ENCODE data around the gene EML6. TPM values are rescaled to one million over a fixed set of nuclear protein-coding genes. Genes with fewer than 3 reads are reported as not detected.

EML6 gene
- polyA plus RNA-seq, 4 donors: 0.54 to 6.3 (median 1.1) TPM

DNA sequence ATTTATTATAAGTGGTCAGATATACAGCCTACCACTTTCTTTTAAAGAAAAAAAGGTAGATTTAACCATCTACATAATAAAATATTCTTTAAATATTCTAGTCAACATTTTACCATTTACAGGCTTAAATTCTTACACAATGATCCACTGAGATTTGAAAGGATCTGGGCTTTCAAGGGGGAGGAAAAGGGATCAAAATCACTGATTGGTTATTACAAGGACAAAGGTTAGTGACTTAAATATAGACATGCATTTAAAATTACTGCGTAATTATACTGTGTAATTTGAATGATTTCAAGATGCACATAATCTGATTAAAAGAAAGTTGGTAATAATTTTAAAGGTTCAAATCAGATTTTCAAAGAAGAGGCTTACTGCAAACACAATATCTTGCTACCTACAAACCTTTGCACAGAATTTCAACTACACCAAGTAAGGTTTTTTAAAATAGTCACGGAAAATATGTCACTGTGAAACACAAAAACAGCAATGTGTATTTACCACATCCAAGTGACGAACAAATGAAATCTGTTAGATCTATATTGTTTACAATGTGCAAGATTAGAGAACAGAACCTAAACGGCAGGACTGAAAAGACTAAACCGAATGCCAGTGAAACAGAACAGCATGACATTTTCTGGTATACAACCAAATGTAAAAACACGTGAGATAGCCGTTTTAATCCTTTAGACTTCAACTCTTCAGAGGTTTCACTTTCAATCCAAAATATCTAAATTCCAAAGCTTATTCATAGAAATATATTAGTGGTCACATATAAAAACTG, 286.0 kb downstream of the EML6 start:
- Histone ChIP-seq H3K9me3 (ENCODE audit: control insufficient read depth in 2 of 2, insufficient read depth in 1 of 2, low read depth in 1 of 2, low read length in 1 of 2) (no peaks in the 10 kb centered on the region), H3K27ac (ENCODE audit: low read depth in 1 of 3, low read length in 2 of 3) (peak overlapping the region; percentile 54 to 82 (median 81)), H3K36me3 (ENCODE audit: control insufficient read depth in 3 of 3, insufficient read depth in 2 of 3, low read depth in 1 of 3, low read length in 3 of 3) (no peaks in the 10 kb centered on the region), H3K4me1 (ENCODE audit: control insufficient read depth in 3 of 3, insufficient read depth in 2 of 3, low read depth in 1 of 3, low read length in 2 of 3) (peaks cover 1 to 41% (median 17%) of the 10 kb centered on the region in 3 donors), H3K27me3 (ENCODE audit: control insufficient read depth in 3 of 3, insufficient read depth in 3 of 3, low read length in 3 of 3) (no peaks in the 10 kb centered on the region), H3K4me3 (ENCODE audit: low read depth in 1 of 3, low read length in 3 of 3) (peak overlapping the region in 2 of 3 donors; percentile 41 to 50)
- FAIRE-seq (no peak), DNase-seq (peak; percentile 44 to 57)
- 6 to 15% (median 11%) methylated on average over 7 of the region's 7 CpGs for WGBS, 3 donors

DNA sequence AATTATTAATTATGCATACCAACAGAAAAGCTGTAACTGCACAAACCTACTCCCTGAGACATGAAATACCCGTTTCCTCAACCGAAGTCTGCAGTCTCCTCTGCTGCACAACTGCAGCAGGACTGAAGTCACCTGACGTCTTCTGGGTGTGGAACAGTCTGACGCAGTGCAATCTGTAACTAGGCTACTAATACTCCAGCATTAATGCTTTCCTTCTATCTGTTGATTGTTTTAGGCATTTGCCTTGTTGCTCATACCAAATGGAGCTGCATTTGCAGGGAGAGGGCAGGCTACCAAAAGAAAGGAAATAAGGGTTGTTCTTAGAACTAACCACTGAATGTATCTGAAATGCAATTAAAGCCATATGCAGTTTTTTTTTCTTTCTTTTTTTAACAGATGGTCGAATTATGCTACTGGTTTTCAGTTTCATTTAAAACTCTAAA, 286.7 kb downstream of the EML6 start:
- DNase-seq (peak; percentile 93), FAIRE-seq (no peak)
- Histone ChIP-seq H3K36me3 (ENCODE audit: control insufficient read depth in 3 of 3, insufficient read depth in 2 of 3, low read depth in 1 of 3, low read length in 3 of 3) (no peaks in the 10 kb centered on the region), H3K4me1 (ENCODE audit: control insufficient read depth in 3 of 3, insufficient read depth in 2 of 3, low read depth in 1 of 3, low read length in 2 of 3) (peaks cover 0 to 36% (median 17%) of the 10 kb centered on the region in 3 donors), H3K4me3 (ENCODE audit: low read depth in 1 of 3, low read length in 3 of 3) (peak overlapping the region in 2 of 3 donors; percentile 41 to 50), H3K27ac (ENCODE audit: low read depth in 1 of 3, low read length in 2 of 3) (peak overlapping the region; percentile 80 to 82 (median 81)), H3K27me3 (ENCODE audit: control insufficient read depth in 3 of 3, insufficient read depth in 3 of 3, low read length in 3 of 3) (no peaks in the 10 kb centered on the region), H3K9me3 (ENCODE audit: control insufficient read depth in 2 of 2, insufficient read depth in 1 of 2, low read depth in 1 of 2, low read length in 1 of 2) (no peaks in the 10 kb centered on the region)
- WGBS, 3 donors: 1 to 3% (median 2%) methylated on average over 5 of the region's 5 CpGs

DNA sequence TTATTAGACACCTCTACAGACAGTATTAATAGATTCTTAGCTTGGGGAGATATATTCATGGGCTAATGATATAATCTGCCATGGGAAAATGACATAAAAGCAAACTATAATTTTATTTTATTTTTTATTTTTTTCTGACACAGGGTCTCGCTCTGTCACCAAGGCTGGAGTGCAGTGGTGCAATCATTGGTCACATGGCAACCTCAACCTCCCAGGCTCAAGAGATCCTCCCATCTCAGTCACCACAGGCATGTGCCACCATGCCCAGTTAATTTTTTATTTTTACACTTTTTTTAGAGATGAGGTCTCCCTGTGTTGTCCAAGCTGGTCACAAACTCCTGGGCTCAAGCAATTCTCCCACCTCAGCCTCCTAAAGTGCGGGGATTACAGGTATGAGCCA, 287.5 kb downstream of the EML6 start:
- H3K36me3 ChIP-seq (ENCODE audit: control insufficient read depth in 3 of 3, insufficient read depth in 2 of 3, low read depth in 1 of 3, low read length in 3 of 3): no peaks in the 10 kb centered on the region
- peak overlapping the region in 1 of 3 donors; percentile 82 for H3K27ac ChIP-seq (ENCODE audit: low read depth in 1 of 3, low read length in 2 of 3)
- DNase-seq: peak in 1 of 2 donors; percentile 59
- H3K4me3 ChIP-seq (ENCODE audit: low read depth in 1 of 3, low read length in 3 of 3): no peak overlapping the region
- no peak for FAIRE-seq
- no peaks in the 10 kb centered on the region for H3K27me3 ChIP-seq (ENCODE audit: control insufficient read depth in 3 of 3, insufficient read depth in 3 of 3, low read length in 3 of 3)
- H3K9me3 ChIP-seq (ENCODE audit: control insufficient read depth in 2 of 2, insufficient read depth in 1 of 2, low read depth in 1 of 2, low read length in 1 of 2): no peaks in the 10 kb centered on the region
- peaks cover 0 to 35% (median 17%) of the 10 kb centered on the region in 3 donors for H3K4me1 ChIP-seq (ENCODE audit: control insufficient read depth in 3 of 3, insufficient read depth in 2 of 3, low read depth in 1 of 3, low read length in 2 of 3)
- 78 to 93% (median 86%) methylated on average over 2 of the region's 2 CpGs for WGBS, 3 donors

DNA sequence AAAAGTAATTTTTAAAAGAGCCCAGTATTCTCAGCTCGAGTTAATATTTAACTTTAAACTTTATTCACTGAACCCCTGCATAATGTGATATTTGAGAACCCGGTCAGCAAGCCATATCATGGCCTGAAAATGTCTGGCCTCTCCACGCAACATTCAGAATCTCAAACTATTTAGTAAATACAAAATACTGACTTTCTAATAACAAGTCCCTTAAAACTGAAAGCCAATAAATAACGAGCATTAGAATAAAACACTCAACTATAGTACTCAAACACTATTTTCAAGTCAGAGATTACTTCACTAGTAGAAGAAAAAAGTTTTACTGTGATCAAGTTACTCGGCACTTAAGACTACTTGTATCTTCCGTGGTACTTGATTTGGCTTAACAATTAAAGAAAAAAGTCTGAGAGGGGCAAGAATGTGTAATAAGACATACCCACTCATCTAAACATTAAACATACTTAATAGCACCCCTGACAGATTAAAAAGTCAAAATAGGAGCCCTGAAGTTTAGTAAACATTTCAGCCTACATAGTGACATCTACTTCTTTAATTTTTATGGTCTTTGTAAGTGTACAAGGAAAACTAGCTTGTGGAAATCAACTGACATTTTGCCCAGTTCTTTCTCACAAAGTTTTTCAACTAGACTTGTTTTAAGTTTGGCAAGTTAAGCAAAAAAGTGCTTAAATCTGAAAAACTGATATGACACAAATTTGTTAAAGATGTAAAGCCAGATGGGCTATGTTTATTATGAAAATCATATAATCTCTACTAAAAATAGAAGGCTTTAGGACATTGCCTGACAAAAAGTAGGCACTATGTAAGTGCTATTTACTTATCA, 288.6 kb downstream of the EML6 start:
- H3K36me3 ChIP-seq (ENCODE audit: control insufficient read depth in 3 of 3, insufficient read depth in 2 of 3, low read depth in 1 of 3, low read length in 3 of 3): no peaks in the 10 kb centered on the region
- peak overlapping the region in 2 of 3 donors; percentile 48 to 82 for H3K27ac ChIP-seq (ENCODE audit: low read depth in 1 of 3, low read length in 2 of 3)
- DNase-seq: peak in 1 of 2 donors; percentile 60
- H3K4me1 ChIP-seq (ENCODE audit: control insufficient read depth in 3 of 3, insufficient read depth in 2 of 3, low read depth in 1 of 3, low read length in 2 of 3): peaks cover 0 to 29% (median 13%) of the 10 kb centered on the region in 3 donors
- WGBS, 3 donors: 8 to 36% (median 23%) methylated on average over 6 of the region's 6 CpGs
- H3K9me3 ChIP-seq (ENCODE audit: control insufficient read depth in 2 of 2, insufficient read depth in 1 of 2, low read depth in 1 of 2, low read length in 1 of 2): no peaks in the 10 kb centered on the region
- no peaks in the 10 kb centered on the region for H3K27me3 ChIP-seq (ENCODE audit: control insufficient read depth in 3 of 3, insufficient read depth in 3 of 3, low read length in 3 of 3)
- H3K4me3 ChIP-seq (ENCODE audit: low read depth in 1 of 3, low read length in 3 of 3): no peak overlapping the region
- no peak for FAIRE-seq

DNA sequence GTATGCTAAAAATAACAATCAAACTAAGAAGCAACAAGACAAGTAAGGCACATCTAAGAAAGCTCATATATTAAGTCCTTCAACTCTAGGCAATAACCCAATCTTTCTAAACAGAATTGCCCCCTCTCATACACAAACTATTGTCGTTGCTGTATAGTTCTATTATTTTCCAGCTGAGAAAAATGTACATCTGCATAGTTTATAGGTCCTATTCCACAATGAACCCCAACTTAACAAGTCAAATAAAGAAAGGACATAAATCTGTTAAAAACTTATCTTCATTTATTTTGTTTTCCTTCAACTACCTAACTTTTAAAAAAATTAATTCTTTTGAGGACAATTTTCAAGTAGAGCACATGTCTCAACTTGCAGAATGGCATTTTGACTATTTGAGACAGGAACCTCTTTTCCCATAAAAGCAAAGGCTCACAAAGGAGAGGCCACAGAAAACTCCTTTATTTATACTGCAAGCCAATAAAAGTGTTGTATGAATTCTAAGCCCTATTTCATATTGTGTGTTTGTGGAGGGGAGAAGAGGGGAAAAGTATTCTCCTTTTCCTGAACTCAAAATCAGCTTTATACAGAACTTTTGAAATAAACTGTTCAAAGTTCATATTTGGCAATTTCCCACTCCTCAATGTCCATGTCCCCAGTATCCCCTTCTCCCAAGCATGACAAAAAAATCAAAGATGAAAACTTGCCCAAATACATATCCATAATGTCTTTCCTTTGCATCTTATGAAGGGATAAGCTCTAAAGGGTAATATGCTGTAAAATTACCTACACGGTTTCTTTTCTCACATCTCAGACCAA, 289.4 kb downstream of the EML6 start:
- no peaks in the 10 kb centered on the region for H3K9me3 ChIP-seq (ENCODE audit: control insufficient read depth in 2 of 2, insufficient read depth in 1 of 2, low read depth in 1 of 2, low read length in 1 of 2)
- H3K27ac ChIP-seq (ENCODE audit: low read depth in 1 of 3, low read length in 2 of 3): peak overlapping the region in 1 of 3 donors; percentile 82
- no peak for FAIRE-seq
- H3K27me3 ChIP-seq (ENCODE audit: control insufficient read depth in 3 of 3, insufficient read depth in 3 of 3, low read length in 3 of 3): no peaks in the 10 kb centered on the region
- WGBS, 3 donors: 32 to 61% (median 51%) methylated on average over 2 of the region's 2 CpGs
- H3K4me1 ChIP-seq (ENCODE audit: control insufficient read depth in 3 of 3, insufficient read depth in 2 of 3, low read depth in 1 of 3, low read length in 2 of 3): peaks cover 0 to 23% (median 10%) of the 10 kb centered on the region in 3 donors
- no peak overlapping the region for H3K4me3 ChIP-seq (ENCODE audit: low read depth in 1 of 3, low read length in 3 of 3)
- peak in 1 of 2 donors; percentile 15 for DNase-seq
- no peaks in the 10 kb centered on the region for H3K36me3 ChIP-seq (ENCODE audit: control insufficient read depth in 3 of 3, insufficient read depth in 2 of 3, low read depth in 1 of 3, low read length in 3 of 3)

DNA sequence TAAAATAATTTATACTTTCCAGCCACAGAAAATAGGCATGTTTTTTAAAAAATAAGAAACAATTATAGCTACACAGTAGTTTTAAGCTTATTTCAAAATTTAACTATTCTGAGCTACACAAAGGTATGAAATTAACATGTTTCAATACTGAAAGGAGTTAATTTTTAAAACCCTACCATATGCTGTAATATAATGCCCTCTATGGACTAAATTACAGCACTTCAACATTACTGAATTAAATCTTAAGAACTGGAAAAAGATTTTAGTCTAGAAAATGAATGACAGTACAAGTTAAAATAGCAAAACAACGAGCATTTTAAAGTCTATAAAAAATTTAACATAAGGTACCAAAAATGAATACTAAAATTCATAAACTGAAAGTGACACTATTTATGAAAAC, 290.5 kb downstream of the EML6 start:
- Histone ChIP-seq H3K9me3 (ENCODE audit: control insufficient read depth in 2 of 2, insufficient read depth in 1 of 2, low read depth in 1 of 2, low read length in 1 of 2) (no peaks in the 10 kb centered on the region), H3K27me3 (ENCODE audit: control insufficient read depth in 3 of 3, insufficient read depth in 3 of 3, low read length in 3 of 3) (no peaks in the 10 kb centered on the region), H3K36me3 (ENCODE audit: control insufficient read depth in 3 of 3, insufficient read depth in 2 of 3, low read depth in 1 of 3, low read length in 3 of 3) (no peaks in the 10 kb centered on the region), H3K27ac (ENCODE audit: low read depth in 1 of 3, low read length in 2 of 3) (peak overlapping the region in 1 of 3 donors; percentile 36), H3K4me3 (ENCODE audit: low read depth in 1 of 3, low read length in 3 of 3) (no peak overlapping the region), H3K4me1 (ENCODE audit: control insufficient read depth in 3 of 3, insufficient read depth in 2 of 3, low read depth in 1 of 3, low read length in 2 of 3) (peaks cover 0 to 23% (median 10%) of the 10 kb centered on the region in 3 donors)
- no peak for FAIRE-seq
- DNase-seq: no peak
- 33 to 50% (median 43%) methylated on average over 1 of the region's 1 CpG for WGBS, 3 donors

DNA sequence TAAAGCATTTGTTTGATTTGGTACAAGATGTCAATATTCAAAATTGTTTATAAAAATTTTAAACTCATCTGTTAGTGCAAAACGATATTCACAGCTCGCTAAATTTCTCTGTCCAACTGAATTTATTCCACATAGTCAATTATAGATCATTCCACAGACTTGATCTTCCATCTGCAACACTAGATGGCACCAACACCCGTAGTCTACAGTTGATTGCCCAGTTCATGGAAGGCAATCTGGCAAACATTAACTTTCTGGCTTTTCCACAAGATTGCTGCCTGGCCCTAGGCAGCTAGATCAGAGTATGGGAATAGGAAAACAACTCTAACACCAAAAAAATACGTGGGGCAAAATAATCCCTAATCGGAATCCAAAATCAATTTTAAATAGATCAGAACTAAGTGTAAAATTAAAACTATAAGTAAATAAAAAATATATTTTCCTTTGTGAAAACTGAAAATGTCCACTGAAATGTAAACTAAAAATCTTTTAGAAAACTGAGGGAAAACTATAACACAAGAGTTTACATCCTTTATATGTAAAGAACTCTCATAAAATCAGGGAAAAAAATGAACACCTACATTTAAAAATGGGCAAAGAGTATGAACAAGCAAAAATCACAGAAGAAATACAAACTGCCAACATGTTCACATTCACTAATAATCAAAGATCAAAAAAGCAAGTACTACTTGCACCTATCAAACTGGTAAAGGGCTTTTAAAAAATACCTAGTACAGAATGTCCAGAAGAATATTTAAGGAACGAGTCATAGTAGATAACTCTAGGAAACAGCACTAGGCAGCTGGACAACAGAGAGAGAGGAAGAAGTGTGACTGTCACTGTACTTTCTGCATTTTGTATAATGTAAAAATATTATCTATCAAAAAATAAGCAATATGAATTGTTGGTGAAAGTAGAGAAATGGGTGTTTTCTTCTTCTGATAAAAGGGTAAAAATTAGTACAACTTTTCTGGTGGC, 291.8 kb downstream of the EML6 start:
- no peak overlapping the region for H3K4me3 ChIP-seq (ENCODE audit: low read depth in 1 of 3, low read length in 3 of 3)
- DNase-seq (peak; percentile 87), FAIRE-seq (peak; percentile 19)
- H3K36me3 ChIP-seq (ENCODE audit: control insufficient read depth in 3 of 3, insufficient read depth in 2 of 3, low read depth in 1 of 3, low read length in 3 of 3): no peaks in the 10 kb centered on the region
- H3K9me3 ChIP-seq (ENCODE audit: control insufficient read depth in 2 of 2, insufficient read depth in 1 of 2, low read depth in 1 of 2, low read length in 1 of 2): no peaks in the 10 kb centered on the region
- WGBS, 3 donors: 13 to 47% (median 35%) methylated on average over 6 of the region's 6 CpGs
- H3K4me1 ChIP-seq (ENCODE audit: control insufficient read depth in 3 of 3, insufficient read depth in 2 of 3, low read depth in 1 of 3, low read length in 2 of 3): peaks cover 0 to 23% (median 7%) of the 10 kb centered on the region in 3 donors
- no peaks in the 10 kb centered on the region for H3K27me3 ChIP-seq (ENCODE audit: control insufficient read depth in 3 of 3, insufficient read depth in 3 of 3, low read length in 3 of 3)
- H3K27ac ChIP-seq (ENCODE audit: low read depth in 1 of 3, low read length in 2 of 3): no peak overlapping the region

Data from small intestine (tissue), 7 donors.